HS-5 (cell line): ENCODE data around the gene POC1A.
A peak's percentile ranks its signal among the peaks of the same experiment; 100 is the strongest.

ENCODE experiments used
- DNase-seq: peaks from one replicate; pipeline ENCODE4 v3.0.0-alpha.2; 2012; ENCODE audit warnings: low read depth

Gene POC1A

DNA sequence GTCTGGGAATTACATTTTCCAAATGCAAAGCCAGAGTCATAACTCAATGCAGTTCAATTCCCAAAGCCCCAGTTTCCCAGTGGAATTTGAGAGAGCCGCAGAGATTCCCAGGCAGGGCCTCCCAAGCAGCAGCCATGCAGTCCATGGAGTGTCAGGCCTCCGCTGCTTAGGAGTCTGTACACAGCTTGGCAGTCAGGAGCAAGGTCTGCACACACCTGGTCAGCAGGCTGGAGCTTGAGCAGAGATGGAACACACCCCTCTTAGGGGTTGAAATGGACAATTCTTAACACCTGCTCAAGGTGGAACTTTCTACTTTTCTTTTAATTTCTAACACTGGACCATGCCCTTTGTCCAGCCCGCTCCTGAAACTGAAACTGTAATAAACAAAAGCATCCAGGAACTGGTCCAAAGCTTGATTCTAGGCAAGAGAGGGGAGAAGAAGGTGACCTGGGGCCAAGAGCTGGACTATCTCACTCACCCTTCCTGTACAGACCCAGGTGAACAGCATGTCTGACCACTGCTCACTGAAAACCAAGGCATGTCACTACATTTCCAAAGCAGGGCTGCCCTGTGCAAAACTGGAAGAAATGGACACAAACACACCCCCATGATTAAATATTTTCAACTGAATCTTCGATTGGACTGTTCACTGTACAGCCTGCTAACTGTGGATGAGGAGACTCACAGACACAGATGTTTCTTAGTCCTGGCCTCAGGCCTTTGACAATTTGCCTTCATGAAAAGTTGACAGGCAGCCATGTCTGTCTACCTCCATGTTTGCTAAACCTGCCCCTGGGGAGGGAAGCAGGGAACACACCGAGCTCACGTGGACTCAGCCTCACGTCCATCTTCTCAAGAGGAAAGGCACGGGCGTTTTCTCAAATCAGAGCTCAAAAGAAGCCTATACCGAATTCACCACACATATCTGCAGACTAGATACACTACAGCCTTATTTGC, 49.3 kb downstream of the POC1A start:
- DNase-seq: no peak

DNA sequence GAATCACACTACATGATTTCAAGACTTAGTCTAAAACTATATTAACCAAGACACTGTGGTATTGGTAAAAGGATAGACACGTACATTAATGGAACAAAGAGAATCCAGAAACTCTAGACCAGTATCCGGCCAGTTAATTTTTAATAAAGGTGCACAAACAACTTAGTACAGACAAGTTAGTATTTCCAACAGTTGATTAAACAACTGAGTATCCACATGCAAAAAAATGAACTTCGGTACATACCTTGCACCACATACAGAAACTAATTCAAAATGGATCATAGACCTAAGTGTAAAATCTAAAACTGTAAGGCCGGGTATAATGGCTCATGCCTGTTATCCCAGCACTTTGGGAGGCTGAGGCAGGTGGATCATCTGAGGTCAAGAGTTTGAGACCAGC, 51.3 kb downstream of the POC1A start:
- no peak for DNase-seq

DNA sequence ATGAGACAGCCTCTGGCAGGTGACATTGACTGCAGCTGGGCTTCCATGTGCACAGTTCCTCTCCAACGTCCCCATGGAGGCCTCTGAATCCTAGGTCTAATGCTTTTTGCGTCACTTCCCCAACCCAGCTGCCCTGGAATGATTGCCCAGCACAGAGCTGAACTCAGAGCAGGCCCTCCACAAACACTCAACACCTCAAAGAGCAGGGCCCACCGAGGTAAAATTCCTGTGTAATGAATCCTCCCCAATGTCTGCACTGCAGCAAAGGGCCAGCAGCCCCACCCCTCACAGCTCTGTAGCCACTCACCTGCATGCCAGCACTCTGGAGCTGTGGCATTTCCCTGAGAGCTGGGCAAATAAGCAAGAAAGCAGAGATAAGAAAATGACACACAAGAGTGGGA, 55.2 kb downstream of the POC1A start:
- no peak for DNase-seq

DNA sequence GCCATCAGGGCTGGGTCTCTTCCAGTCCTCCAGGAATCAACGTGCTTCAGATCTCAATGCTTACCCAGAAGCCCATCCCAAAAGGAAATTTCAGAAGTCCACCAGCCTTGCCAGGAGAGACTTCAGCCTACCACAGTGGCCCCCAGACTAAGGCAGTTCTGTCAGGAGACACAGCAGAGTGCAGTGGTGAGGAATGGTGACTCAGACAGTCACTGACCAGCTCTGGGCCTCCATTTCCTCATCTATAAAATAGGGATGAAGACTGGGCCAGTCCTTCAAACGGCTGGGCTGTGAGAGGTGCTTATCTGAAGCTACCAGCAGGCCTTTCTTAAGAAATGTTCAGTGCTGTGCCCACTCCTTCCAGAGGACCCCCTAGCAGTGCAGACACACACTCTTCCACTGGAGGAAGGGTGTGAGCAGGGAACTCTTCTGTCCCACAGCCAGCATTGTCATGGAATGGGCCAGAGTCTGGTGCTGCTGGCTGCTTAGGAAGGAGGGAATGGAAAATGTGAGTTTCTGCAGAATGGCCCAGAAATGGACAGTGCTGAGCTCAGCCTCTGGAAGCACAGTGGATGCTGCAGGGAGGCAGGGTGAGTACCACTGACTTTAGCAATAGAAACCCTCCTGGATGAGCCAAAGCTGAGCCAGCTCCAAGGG, 56.2 kb downstream of the POC1A start:
- DNase-seq: no peak

DNA sequence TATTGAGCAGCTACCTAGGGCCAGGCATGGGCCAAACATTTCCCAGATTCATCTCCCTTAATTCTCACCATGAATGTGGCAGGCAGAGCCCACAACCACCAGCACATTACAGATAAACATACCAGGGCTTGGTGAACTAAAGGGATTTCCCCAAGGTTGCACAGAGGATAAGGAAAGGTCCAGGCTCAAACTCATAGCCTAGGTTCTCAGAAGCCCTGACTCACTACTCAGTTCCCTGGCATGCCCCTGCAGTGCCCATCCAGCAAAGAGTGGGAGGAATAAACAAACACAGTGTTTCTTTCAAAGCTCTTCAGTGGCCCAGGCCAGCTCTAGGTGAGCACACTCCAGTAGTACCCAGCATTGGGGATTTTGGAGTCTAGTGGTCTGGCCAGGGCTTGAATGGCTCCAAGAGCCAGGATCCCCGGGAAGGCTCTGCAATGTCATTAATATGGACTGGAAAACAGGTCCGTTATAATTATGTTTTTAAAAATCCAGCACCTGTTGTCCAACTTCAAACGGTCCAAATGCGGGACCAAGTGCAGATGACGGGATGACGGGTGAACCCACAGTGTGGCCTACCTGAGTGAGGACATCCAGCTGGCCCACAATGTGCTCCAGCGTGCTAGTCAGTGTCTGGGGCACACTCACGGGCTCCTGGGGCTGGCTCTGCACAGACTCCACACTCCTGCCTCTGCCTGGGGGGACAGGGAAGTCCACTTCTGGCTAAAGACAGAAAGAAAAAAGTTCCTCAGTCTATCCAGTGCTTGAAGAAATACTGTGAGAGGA, 58.0 kb downstream of the POC1A start:
- no peak for DNase-seq

DNA sequence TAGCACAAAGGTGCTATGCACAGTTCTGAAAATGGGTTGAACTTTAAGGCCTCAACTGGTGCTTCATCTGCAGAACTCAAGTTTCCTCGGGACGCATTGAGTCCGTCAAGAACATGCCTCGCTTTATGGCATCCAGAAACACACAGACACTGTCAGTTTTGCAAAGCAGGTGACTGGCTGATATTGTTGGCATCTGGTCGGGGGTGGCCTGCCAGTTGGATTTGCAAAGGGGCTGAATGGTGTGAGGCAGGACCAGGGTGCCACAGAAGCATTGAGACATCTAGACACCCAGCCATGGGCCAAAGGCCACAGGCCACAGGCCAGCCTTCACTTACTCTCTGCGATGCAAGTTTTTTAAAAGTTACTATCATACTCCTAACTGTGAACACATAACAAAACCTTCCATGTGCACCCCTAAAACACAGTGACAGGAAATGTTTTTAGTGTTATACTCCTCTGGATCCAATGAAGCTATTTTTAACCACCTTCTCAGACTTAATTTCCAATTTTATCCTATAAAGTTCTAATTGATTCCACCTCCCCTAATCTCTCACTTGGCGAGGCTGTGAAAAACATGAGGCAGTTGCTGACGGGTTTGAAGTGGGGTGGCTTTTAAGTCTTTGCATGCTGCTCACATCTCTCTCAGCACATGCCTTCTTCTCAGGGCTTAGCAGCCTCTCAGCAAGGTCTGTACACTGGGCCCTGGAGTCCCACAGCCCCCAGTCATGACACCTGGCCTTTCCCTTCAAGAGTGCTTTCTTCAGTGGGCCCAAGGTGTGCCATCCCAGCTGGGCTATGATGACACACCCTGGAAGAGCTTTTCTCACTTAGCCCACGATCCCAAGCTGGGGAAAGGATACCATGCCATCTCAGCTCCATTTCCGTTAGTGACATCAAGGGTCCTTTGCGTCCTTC, 59.4 kb downstream of the POC1A start:
- DNase-seq: no peak

DNA sequence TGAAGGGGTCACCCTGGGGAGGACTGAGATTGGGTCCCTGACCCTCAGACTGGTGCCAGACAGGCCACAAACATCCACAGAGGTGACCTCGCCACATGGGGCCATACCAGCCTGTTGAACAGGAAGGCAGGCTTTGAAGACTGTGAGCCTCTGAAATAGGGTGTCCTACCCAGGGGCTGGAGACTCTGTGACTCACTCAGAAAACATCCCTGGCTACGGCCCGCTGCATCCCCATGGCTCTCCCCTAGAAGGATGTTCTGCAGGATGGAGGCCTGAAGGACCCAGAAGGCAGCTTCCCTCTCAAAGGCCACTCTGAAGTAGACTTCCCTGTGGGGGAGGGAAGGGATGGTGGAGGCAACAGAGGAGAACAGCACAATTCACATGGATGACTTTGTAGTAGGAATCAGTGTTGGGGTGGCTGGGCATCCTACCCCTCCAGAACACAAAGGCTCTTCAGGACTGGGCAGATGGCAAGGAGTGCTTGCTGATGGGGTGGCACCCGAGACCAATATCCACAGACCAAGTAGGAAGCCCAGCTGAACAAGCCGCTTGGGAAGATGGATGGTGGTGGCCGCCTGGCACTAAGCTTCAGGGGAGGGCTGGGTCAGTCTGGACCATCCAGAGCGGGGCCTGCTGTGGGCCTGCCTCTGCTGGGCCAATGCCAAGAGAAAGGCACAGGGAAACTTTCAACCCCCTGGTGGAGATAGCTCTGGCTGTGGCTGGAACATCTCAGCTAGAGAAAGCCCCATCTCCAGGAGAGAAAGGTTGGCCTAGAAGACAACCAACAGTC, 60.3 kb downstream of the POC1A start:
- no peak for DNase-seq

DNA sequence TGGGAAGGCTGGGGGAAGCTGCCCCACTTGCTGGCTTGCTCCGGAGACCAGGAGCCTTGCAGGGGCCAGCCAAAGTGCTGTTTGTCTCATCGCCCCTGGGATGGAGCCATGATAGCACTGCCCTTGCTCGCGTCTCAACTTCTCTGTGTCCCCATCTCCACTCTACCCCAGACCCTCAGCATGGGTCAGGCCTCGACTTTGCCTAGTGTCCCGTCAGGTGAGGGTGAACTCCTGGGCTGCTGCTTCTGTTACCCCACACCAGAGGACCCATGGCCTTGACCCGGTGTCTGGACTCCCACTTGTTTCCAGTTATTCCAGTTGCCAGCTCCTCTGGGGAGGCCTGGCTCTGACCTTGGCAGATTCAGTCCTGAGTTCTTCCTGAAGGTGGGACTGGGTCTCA, 61.3 kb downstream of the POC1A start:
- DNase-seq: no peak

DNA sequence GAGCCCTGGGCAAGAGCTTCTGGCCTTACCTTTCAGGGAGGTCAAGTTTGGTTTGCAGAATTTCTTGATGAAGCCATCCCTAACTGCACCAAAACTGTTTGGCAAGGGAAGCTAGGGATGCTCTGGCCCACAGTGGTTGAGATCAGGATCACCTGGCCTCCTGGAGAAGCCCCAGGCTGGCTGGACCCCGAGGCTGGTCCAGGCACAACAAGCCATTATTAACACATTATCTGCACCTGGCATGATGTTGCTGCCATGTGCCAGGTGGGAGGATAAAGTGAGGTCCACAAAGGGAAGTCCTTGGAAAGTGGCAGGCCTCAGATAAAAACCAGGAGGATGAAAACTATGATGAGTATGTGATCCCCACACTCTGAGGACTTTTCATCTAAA, 62.0 kb downstream of the POC1A start:
- DNase-seq: no peak

DNA sequence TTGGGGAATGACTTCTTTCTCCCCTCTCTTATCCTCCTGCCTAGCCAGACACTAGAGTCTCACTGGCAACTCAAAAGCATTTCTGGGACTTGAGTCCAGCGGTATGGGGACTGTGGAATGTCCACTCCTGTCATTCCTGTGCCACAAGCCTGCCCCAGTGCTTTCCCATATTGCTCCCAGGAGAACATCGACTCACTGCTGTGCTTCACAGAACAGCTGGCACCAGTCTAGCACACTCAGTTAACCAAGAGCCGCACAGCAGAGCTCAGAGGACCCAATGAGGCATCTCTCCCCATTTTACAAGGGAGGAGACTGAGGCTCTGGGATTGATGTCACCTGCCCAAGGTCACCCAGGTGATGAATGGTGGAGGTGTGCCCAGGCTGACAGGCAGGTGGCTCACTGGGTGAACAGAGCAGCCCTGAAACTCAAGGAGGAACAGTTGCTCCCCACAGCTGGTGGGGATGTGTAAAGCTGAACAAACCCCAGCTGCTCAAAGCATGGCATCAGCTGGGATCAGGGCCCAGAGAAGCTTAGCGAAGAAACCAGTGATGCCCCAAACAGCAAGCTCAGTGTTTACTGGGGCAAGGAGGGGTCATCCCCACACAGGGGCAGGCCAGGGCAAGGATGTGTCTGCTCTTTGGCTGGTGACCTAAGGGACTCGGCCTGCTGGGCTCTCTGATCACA, 62.5 kb downstream of the POC1A start:
- DNase-seq: no peak

DNA sequence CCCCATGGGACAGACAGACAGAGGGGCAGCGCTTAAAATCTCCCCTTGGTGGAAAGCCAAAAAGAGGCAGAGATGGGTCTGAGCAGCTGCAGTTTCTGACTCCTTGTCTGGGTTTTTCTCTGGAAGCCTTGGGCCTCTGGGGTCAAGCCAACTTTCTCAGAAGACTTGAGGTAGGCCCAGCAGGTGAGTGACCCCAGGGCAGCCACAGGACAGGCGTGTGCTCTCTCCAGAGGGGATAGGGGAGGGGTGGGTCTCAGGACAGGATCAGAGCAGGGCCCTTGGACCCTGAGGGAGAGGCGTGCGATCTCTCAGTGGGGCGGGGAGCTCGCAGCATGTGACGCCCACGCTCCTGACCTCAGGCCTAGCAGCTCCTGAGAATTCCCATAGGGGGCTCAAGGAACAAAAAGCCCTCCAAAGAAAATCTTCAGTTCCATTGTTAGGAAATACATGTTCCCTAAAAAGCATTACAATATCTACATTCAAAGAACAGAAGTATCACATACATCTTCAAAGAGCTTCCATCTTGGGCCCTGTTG, 63.2 kb downstream of the POC1A start:
- DNase-seq: no peak

DNA sequence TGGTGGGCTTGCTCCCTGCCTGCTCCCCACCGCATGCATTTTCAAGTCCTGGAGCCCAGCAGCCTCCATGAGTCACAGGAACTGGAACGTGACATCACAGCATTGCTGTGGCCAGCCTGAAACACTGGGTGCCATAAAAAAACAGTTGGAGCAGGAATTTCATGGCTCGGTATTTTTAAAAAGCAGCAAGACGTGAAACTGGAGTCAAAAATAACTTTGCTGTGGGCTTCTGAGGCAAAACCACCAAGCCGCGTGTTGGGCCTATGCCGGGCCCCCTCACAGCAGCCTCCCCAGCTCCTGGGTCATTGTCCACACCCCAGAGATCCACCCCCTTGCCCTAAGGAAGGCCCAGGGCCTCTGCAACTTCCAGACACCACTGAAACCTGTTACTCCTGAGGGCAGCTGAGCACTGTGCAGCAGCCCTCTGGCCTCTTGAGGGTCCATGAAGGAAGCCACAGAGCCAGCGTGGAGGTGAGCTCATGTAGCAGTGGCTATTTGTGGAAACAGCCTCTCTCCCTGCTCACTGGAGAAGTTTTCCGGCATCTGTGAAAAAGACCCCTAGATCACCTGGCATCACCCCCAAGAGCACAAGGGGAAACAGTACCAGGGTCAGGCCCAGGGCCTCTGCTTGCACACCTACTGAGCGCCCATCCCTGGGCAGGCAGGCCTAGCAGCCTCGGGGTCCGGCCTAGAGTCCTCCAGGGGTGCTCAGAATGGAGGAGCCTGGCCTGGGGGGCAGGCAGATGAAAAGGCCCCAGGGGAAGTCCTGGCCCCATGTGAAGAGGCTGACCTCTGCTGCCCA, 63.9 kb downstream of the POC1A start:
- DNase-seq: peak; percentile 46

DNA sequence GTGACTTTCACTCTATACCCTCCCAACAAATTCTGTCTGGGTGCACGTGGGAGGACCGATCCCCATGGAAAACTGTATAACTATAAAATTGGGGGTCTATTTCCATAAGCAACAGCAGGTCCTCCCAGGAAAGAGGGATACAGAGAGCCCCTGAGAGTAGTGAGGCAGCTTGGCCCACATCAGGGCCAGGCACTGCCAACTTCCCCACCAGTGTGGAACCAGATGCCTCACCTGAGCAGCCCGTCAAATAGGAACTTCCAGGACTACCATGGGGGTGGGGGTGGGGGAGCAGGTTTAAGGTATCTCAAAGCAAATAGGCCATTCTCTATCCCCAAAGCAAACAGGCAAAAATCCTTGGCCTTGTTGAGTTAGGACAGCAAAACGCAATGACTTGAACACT, 64.5 kb downstream of the POC1A start:
- no peak for DNase-seq

DNA sequence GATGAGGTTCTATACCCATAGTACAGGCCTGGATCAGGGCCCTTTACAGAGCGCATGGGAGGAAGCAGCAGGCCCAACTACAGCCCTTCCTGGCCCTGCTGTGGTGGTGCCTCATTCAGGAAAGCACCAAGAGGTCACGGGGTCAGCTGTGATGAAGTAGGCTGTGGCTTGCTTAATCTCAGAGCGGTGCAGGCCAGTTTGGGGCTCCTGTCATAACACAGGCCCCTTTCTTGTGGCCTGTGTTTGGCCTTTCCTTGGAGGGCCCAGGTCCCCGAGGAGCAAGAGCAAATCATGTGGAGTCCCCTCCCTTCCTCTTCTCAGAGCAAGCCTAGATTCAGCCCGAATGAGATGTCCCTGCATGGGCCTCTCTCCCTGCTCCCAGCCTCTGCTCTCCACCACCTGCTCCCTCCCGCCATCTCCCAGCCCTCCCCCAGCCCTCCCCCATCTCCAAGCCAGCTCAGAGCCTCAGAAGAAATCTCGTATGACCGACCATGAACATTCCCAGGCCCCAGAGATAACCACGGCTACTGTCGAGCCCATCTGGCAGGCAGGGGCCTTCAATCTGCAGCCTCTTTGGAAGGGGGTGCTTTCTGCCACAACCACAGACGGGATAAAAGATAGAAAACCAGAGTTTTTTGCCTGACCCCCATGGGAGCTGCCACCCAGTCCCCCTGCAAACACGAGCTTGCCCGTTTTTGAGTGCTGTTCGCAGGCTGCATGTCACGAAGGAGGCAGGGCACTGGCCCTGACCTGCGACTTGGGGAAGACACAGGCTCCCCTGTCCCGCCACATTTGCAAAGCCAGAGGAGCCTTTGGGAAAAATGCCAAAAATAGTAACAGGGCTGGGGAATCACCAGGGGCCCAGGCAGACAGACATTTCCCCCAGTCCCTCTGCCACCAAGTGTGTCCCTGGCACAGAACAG, 65.5 kb downstream of the POC1A start:
- no peak for DNase-seq

DNA sequence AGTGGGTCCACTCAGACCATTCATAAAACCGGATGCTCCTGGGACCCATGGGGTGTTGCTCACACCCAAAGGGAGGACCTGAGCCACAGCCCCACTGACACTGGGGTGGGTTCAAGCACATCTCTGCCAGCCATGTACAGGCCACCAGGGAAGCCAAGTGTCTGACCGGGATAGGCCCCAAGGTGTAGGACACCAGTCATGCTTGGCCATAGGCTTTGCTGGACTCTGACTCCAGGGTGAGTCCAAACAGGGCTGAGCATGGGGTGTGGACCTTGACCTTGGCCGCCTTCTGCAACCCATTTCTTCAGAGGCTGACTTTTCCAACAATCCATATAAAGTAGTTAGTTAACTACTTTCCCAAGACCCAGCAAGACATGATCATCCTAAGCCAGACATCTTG, 66.5 kb downstream of the POC1A start:
- no peak for DNase-seq

DNA sequence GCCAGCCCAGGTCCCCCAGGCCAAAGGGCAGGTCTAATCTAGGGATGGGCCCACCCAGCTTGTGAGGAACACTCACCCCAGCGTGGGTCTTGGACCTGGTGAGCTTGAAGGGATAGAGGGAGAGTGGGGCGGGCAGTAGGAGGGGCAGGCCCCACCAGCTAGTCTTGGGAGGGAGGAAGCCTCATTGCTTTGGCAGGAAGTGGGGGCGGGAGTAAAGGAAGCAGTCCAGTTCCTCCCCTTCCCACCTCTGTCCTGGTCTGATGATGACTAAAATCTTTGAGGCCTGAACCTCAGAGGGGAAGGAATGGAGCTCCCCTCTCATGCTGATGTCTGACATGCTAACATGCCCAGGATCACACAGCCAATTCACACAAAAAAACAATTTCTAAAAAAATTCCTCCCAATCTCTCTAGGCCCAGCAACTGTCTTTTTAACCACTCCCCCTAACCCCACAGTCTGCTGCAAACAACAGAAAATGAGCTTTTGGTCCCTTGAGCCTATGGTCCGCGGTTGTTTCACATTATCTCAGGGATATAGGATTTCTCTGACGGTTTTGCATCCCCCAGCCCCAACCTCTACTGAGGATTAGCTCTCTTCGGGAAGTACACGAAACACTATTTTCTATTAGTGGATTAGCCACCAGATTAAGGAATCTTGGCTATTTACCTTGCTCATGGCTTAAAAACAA, 67.1 kb downstream of the POC1A start:
- DNase-seq: no peak

DNA sequence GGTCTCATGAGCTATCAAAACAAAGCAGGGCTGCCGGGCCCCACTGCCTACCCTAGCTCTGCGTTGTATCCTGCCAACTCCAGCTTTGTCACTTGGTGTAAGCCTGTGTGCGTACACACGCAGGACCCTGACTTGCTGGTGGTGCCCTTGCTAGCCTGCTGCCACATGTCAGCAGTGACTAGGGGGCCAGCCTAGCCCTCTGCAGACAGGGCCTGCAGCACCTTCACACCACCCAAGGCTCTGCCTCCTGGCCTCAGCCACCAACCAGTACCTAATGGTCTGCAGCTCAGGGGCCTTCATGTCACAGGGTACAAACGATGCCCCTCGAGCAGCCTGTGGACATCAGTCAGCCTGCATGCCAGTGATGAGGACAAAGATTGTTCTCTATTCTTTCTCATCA, 67.8 kb downstream of the POC1A start:
- DNase-seq: no peak
